Measurements from ENCODE around the gene NCK1. TPM values are rescaled to one million over a fixed set of nuclear protein-coding genes. Genes with fewer than 3 reads are reported as not detected.
A peak's percentile ranks its signal among the peaks of the same experiment; 100 is the strongest.
"Not testable (repeated sequence)": the region's sequence is repeated elsewhere in the genome, so short reads cannot be mapped to it uniquely, and the experiment has no call there.

The NCK1 gene
- total RNA-seq, 4 donors from 2014 or later: 48.4 to 85.3 (median 60.2) TPM

GRCh38 chr3:136862617-136863322 is 762 bp downstream of the NCK1 start:
- no peaks in the 10 kb centered on the region for H3K4me1 ChIP-seq
- peak overlapping the region; percentile 73 to 99 for H3K4me3 ChIP-seq
- H3K27me3 ChIP-seq: no peaks in the 10 kb centered on the region
- peak; percentile 68 to 79 for DNase-seq
- no peaks in the 10 kb centered on the region for H3K36me3 ChIP-seq
- TF ChIP-seq CTCF (IDR thresholded peaks at IDR 0.05) (no peak), POLR2A (IDR thresholded peaks at IDR 0.05) (no peak)
- no peaks in the 10 kb centered on the region for H3K9me3 ChIP-seq
- peak overlapping the region; percentile 91 to 96 for H3K27ac ChIP-seq
- intact Hi-C loops (cut with DNase I; ENCODE audit: low total_unique reads): no loop called here

- Histone ChIP-seq H3K9me3 (no peaks in the 10 kb centered on the region), H3K27me3 (no peaks in the 10 kb centered on the region), H3K27ac (no peak overlapping the region), H3K4me3 (no peak overlapping the region), H3K4me1 (no peaks in the 10 kb centered on the region), H3K36me3 (no peaks in the 10 kb centered on the region)
- no peak for TF ChIP-seq CTCF (IDR thresholded peaks at IDR 0.05)
- TF ChIP-seq POLR2A (IDR thresholded peaks at IDR 0.05): no peak
- intact Hi-C loops (cut with DNase I; ENCODE audit: low total_unique reads): no loop called here
- no peak for DNase-seq
Observed at GRCh38 chr3:136869282-136869681, 7.3 kb downstream of the NCK1 start.

GRCh38 chr3:136872258-136872657 is 10.2 kb downstream of the NCK1 start:
- H3K4me1 ChIP-seq; H3K36me3 ChIP-seq; H3K27ac ChIP-seq; H3K27me3 ChIP-seq; DNase-seq; H3K4me3 ChIP-seq; H3K9me3 ChIP-seq; intact Hi-C loops (cut with DNase I; ENCODE audit: low total_unique reads): not testable (repeated sequence)

GRCh38 chr3:136879510-136879909 is 17.5 kb downstream of the NCK1 start:
- H3K36me3 ChIP-seq; H3K27ac ChIP-seq; intact Hi-C loops (cut with DNase I; ENCODE audit: low total_unique reads); H3K27me3 ChIP-seq; DNase-seq; H3K4me1 ChIP-seq; H3K9me3 ChIP-seq; H3K4me3 ChIP-seq: not testable (repeated sequence)

- no peak for DNase-seq
- Histone ChIP-seq H3K27me3 (no peaks in the 10 kb centered on the region), H3K9me3 (no peaks in the 10 kb centered on the region), H3K27ac (no peak overlapping the region), H3K4me1 (no peaks in the 10 kb centered on the region), H3K36me3 (no peaks in the 10 kb centered on the region), H3K4me3 (no peak overlapping the region)
- no peak for TF ChIP-seq POLR2A (IDR thresholded peaks at IDR 0.05)
- TF ChIP-seq CTCF (IDR thresholded peaks at IDR 0.05): no peak
- intact Hi-C loops (cut with DNase I; ENCODE audit: low total_unique reads): no loop called here
Observed at GRCh38 chr3:136882571-136882970, 20.6 kb downstream of the NCK1 start.

- H3K4me3 ChIP-seq: no peak overlapping the region
- no peaks in the 10 kb centered on the region for H3K9me3 ChIP-seq
- TF ChIP-seq CTCF (IDR thresholded peaks at IDR 0.05): no peak
- no peak for TF ChIP-seq POLR2A (IDR thresholded peaks at IDR 0.05)
- H3K27me3 ChIP-seq: no peaks in the 10 kb centered on the region
- no peak for DNase-seq
- no peak overlapping the region for H3K27ac ChIP-seq
- no peaks in the 10 kb centered on the region for H3K4me1 ChIP-seq
- H3K36me3 ChIP-seq: no peaks in the 10 kb centered on the region
- intact Hi-C loops (cut with DNase I; ENCODE audit: low total_unique reads): no loop called here
Observed at GRCh38 chr3:136883967-136884720, 22.1 kb downstream of the NCK1 start.

Measured in uterus (tissue), 4 donors.